Left renal pelvis (tissue), 4 donors: ENCODE measurements around the gene TTI1. TPM values are rescaled to one million over a fixed set of nuclear protein-coding genes. Genes with fewer than 3 reads are reported as not detected.
A peak's percentile ranks its signal among the peaks of the same experiment; 100 is the strongest.

Experiments used
- DNase-seq, 4 donors: peaks; one replicate each; pipeline ENCODE4 v3.0.0-alpha.2; 2013; ENCODE audit warnings: low read depth in 4 of 4, low spot score in 3 of 4
- polyA plus RNA-seq, 4 donors: library from polyadenylated mRNA; unstranded; fragments of 120-200 nt; gene quantifications; one replicate each; pipeline ENCODE4 v1.2.1, GENCODE V29; 2013; ENCODE audit not compliant: insufficient read length in 4 of 4

TTI1 gene
- polyA plus RNA-seq, 4 donors, result 23.1 to 31.0 (median 27.0) TPM

- no peak for DNase-seq
These were observed 22.6 kb upstream of the TTI1 start for GRCh38 chr20:38055848-38056247.

GRCh38 chr20:38055294-38055693 is 22.0 kb upstream of the TTI1 start:
- no peak for DNase-seq

DNA sequence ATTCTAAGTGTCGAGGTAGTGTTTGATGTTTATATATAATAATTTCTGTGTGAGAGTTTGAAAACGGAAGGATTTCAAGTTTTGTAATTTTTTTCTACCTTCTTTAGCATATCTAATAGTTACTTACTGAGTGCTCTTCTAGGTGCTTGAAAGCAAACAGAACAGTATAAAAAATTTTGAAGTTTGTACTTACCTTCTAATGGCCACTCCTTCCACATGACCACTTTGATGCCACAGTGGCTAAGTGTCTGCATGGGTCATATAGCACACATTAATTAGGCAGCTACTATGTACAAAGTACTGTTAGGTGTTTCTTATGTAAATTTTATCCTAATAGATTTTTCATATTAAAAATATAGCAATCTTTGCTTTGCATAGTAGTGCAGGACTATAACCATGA is 21.4 kb upstream of the TTI1 start:
- no peak for DNase-seq

DNA sequence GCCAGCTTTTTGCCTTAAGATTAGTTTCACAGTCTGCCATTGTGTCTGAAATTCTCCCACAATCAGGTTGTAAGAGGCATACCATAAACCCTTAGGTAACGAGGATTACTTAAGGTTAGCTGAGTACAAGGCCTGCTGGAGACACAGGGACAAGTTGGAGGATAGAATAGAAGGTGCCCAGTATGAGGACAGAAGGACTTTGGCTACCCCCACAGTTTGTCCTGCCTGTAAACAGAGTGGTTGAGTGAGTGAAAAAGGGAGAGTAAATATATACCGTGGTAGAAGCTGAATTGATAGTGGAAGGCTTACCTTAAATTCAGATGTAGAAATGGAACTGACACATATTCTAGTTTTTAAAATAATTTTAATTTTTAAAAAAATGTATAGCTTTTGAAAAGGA is 19.6 kb upstream of the TTI1 start:
- DNase-seq, result no peak

DNA sequence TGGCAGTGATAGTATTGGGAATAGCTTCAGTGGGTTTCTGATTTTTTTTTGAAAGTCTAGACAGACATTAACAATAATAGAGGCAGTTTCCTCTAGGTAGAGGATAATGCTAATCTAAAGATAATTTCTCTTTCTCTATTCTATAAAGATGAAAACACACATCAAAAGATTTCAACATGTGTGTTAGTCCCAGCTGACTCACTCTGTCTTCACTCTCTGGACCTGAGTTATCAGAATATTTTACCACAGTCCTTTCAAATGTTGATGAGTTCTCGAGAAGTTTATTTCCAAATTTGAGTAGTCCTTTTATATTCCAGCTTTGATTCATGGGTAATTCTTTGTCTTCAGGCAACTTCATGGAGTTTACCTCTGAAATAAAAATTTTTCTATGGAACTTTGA is 17.4 kb upstream of the TTI1 start:
- no peak for DNase-seq

- no peak for DNase-seq
These were observed 16.5 kb upstream of the TTI1 start for GRCh38 chr20:38049800-38050199.

- DNase-seq, result no peak
These were observed 13.3 kb upstream of the TTI1 start for GRCh38 chr20:38046572-38046971.

DNA sequence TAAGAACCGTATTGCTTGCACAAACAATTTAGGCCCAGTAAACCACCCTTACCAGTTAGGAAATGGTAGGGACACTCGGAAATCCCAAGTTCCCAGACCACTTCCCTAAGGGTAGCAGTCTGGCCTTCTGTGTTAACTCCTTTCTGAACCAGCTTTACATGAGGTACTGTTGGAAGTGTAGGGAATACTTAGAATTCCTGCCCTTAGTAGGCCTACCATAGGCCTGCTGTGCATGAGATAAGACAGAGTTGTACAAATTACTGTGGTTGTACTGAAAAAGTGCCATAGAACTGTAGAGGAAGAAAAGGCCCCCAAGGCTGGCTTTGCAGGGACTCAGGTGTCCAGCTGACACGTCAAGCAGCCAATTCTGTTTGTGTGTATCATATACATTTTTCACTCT is 11.4 kb upstream of the TTI1 start:
- DNase-seq, result no peak

DNA sequence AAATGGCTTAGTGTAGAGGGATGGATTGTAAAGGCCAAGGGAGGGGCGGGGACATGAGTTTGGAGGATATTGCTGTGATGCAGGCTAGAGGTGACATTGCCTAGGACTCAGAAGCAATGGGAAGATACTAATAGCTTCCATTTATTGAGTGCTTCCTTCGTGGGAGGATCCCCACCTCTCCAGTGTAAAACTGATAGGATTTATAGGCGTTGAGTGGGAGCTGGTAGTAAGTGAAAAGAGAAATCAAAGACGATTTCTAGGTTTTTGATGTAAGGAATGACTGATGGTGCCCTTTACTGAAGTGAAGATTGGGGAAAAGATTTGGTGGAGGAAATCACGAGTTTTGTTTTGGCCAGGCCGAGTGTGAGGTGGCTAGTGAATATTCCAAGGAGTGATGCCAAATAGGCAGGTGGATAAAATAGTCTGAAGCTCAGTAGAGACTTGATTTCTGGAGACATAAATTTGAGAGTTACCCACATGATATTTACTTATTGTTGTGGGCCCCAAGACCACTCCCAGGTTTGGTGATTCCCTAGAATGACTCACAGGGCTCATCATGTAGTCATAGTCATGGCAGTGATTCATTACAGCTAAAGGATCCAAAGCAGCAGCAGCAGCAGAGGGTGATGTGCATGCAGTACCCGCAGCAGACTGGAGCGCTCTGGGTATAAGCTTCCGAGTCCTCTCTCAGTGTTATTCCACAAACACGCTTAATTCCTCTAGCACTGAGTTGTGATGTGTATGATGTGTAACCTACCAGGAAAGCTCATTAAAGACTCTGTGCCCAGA is 10.4 kb upstream of the TTI1 start:
- DNase-seq, result no peak

DNA sequence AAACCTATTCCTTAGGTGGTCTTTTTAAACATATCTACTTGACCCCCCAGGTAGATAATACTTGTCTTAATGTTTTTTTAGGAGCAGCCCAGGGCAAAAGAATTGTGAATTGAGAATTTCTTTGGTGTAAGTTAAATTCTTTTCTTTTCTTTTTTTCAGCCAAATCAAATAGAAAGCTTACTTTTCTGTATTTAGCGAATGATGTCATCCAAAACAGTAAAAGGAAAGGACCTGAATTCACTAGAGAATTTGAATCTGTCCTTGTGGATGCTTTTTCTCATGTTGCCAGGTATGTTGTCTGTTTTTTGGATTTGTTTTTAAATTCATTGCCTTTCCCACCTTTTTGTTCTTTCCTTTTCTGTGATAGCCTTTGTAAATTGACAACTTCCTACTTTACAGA is 7.0 kb upstream of the TTI1 start:
- DNase-seq, result no peak

GRCh38 chr20:38036366-38036765 is 3.1 kb upstream of the TTI1 start:
- no peak for DNase-seq

- DNase-seq, result no peak
These were observed 1.7 kb upstream of the TTI1 start for GRCh38 chr20:38034961-38035360.

DNA sequence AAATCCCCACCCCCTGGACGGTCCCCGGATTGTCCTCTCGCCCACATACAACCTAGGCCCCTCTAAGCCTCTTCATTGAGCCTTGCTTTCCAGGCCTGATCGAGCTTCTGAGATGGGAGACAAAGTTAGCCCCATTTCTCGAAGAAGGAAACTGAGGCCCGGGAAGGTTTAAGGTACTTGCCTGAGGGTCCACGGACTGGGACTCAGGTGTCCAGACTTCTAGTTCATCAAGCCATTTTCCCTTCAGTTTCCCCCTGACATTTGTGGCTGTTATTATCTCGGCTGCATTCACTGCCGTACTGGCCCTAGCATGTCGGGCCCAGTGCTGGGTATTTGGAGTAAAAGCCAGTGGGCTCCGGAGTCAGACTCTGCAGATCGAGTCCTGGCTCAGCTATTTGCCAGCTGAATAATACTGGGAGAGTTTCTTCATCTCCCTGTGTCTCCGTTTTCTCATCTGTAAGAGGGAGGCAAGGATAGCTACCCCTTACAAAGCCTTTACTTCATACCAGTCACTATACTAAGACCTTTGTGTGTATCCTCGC is 923 bp upstream of the TTI1 start:
- no peak for DNase-seq

DNA sequence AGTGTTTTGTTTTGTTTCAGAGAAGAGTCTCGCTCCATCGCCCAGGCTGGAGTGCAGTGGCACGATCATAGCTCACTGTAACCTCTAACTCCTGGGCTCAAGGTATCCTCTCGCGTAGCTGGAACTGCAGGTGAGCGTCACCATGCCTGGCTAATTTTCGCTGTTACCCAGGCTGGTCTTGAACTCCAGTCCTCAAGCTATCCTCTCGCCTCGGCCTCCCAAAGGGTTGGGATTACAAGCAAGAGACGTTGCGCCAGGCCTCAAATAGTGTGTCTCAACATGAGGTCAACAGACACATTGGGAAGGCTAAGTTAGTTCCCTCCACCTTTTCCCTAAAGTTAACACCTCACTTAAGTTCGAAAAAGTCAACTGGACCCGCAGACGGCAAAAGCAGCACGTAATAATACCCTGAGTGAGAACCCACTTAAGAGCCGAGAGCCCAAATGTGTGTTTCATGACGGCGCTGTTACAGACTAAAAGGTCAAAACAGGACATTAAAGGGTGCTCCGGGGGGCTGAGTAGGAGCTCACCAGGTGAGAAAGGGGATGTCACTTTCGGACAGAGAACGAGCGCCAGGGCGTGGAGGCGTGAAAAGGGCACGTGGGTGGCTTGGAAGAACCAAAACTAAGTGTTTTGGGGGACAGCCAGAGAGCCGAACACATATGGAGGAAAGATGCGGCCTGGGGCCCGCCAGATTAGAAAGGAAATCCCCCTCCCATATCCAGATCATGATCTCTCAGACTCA is 499 bp downstream of the TTI1 start:
- DNase-seq, result peak in 1 of 4 donors; percentile 42

DNA sequence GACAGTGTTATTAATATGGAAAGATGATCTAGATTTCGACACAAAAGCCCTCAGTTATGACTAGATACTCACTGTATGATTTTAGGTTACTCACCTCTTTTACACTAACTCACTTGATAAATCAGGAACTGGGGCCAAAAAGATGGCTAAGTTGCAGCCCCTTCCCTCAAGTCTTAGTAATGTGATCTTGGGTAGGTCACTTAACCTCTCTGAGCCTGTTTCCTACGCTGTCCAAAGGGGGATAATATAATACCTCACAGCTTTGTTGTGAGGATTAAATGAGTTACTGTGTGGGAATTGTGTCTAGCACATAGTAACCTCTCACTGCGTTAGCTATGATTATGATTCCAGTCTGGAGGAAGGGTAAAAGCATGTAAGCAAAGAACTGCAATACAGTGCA is 1.3 kb downstream of the TTI1 start:
- no peak for DNase-seq

DNA sequence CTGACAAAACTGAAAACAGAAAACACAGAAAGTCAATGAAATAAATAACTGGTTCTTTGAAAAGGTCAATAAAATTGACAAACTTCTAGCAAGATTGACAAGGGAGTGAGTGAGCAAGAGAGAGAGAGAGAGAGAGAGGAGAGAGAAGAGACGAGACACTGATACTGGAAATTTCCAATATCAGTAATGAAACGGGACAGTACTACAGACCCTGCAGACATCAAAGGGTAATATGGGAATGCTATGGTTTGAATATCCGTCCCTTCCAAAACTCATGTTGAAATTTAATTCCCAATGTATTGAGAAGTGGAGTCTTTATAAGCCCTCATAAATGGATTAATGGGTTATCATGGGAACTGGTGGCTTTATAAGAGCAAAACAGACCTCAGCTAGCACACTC is 3.8 kb downstream of the TTI1 start:
- DNase-seq, result no peak

DNA sequence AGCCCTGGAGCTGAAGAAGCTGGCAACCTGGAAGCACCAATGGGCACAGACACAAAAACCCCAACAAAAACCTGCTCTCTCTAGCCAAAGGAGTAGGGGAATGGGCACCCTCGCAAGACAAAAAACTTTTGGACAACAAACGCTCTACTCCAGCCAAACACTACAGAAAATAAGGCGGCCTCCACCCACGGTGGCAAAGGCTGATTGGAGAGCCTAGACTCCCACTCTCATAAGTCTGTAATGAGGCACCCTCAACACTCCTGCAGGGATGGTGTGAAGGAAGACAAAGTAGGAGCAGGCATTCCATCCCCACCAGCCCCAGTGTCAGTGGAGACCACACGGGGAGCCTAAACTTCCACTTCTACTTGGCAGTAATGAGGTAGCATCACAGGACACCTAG is 8.8 kb downstream of the TTI1 start:
- no peak for DNase-seq

DNA sequence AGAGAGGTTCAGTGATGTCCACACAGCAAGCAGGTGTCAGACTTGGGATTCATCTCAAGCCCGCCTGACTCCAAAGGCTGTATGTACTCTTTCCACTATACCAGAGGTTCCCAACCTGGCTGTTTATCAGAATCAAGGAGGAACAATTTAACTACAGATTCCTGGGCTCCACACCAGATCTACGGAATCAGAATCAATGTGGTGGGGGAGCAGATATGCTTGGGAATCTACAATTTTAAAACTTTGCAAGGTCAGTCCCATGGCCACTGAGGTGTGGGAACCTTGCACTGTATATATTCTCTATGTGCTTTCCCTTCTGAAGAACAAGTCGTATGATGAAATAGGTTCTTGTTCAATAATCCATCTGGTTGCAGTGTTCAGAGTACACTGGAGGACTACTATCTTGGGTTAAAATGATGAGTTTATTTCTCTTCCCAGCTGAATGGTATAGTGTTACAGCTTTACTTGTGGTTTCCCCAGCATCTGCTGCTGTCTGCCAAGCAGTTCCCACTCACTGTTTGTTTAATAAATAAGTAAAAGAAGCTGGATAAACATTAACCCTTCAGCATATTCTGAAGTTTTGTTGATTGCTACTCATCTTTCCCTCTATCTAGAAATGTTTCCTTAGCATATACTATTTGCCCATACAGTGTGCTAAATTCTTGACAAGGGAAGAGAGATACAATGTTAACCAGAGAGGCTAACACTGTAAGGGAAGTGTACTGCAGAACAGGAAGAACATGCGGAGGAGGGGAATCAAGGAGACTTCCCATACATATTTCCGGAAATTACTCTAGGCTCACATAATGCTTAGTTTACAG is 9.9 kb downstream of the TTI1 start:
- DNase-seq, result no peak

DNA sequence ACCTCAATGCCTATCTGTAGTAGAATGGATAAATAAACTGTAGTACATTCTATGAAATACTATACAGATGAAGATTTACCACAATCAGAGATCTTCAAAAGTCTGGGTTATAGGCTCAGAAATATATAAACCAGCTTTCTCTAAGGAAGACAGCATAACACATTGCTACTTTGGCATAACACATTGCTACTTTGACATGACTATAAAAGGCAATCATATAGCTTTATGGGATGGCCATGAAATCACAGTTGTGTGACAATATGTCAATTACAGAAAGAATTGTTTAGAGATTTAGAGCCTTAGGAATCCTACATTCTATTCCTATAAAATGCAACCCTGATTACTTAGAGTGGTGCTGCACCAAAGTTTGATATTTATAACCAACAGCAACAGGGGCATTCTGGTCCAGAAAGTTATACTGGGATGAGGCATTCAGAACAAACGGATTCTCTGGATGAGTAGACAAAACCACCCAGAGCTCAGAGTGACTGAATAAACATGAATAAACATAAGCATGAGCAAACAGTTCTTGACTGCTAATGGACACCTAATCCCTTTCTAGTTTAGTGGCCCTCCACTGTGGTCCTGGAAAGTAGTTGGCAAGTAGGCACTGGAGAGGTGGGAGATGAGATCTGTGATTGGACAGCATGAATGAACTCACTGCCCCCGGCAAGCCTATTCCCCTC is 12.0 kb downstream of the TTI1 start:
- DNase-seq, result no peak

DNA sequence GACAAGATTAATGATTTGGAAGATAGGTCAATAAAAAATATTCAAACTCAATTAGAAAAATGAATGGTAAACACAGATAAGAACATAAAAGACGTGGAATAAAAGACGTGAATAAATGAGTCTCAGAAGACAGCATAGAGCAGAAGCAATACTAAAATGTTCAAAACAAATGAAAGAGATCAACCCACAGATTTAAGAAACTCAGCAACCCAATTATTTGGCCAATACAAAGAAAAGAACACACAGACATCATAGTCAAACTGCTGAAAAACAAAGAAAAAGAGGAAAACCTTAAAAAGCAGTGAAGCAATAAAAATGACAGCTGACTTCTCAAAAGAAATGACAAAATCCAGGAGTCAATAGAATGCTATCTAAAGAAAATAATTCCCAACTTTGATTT is 14.9 kb downstream of the TTI1 start:
- DNase-seq, result no peak

- DNase-seq, result no peak
These were observed 15.3 kb downstream of the TTI1 start for GRCh38 chr20:38017959-38018358.
